NK-92 (cell line): ENCODE data around the gene WTIP.
"Not testable (repeated sequence)": the region's sequence is repeated elsewhere in the genome, so short reads cannot be mapped to it uniquely, and the experiment has no call there.

Experiments used
- DNase-seq: peaks from one replicate; lab custom pipeline; 2025; ENCODE audit not compliant: unreplicated experiment; lab: John Stamatoyannopoulos, UW

The WTIP gene

DNA sequence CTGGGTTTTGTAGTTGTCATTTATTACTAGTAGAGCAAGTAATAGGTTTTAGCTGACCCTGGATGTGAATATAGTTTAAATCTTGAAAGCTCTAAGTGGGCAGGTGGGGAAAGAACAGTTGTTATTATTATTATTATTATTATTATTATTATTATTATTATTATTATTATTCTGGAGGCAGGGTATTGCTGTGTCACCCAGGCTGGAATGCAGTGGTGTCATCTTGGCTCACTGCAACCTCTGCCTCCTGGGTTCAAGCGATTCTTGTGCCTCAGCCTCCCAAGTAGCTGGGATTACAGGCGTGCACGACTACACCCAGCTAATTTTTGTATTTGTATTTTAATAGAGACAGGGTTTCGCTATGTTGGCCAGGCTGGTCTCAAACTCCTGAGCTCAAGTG is 3.1 kb upstream of the WTIP start:
- not testable (repeated sequence) for DNase-seq

- no peak for DNase-seq
Observed at GRCh38 chr19:34479396-34479795, 2.2 kb upstream of the WTIP start.

- no peak for DNase-seq
Observed at GRCh38 chr19:34480491-34480890, 1.1 kb upstream of the WTIP start.

- DNase-seq, result no peak
Observed at GRCh38 chr19:34481861-34482379, 362 bp downstream of the WTIP start.

- DNase-seq, result no peak
Observed at GRCh38 chr19:34482380-34483250, 1.1 kb downstream of the WTIP start.

DNA sequence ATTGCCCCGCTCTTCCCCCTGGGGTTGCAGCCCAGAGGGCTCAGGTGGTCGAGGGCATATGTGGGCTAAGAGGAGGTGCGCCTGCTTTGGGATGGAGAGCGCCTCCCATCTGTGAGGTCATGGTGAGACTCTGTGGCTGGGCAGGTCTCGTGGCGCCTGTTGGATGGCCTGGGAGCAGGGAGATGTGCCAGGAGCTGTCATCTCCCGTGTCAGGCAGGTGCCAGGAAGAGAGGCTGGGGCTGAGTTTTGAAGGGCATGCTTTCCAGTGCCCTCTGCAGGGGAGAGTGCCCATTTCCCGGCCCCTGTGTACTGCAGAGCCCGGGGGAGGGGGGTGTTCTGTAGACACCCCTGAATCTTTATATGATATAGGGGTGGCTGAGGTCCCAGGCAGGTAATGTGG is 2.8 kb downstream of the WTIP start:
- DNase-seq, result no peak

GRCh38 chr19:34485831-34486230 is 4.3 kb downstream of the WTIP start:
- DNase-seq, result no peak

GRCh38 chr19:34487651-34488051 is 6.1 kb downstream of the WTIP start:
- DNase-seq, result no peak

- DNase-seq, result no peak
Observed at GRCh38 chr19:34489175-34489574, 7.6 kb downstream of the WTIP start.

DNA sequence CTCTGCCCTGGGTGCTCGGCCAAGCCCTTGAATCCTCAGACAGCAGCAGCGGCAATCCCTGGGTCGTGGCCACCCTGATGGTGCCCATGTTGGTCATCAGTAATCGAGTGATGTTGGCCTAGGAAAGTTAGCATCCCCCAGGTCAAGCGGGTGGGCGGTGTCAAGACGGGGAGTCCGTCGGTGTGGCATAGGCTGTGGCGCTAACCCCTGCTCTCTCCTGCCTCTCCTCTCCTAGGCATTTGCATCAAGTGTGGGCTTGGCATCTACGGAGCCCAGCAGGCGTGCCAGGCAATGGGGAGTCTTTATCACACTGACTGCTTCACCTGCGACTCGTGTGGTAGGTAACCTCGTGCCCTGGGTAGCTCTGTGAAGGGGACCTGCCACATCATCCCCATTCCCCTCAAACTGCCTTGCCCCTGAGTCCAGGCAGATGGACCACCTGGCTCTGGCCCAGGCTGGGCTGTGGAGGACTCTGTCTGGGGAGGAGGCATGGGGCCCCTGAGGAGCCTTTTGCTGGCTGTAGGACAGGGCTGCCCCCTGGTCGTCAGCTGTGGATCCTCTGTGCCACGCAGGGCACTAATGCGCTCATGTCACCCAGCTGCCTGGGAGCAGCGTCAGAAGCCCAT is 8.7 kb downstream of the WTIP start:
- DNase-seq, result no peak

GRCh38 chr19:34493038-34493648 is 11.6 kb downstream of the WTIP start:
- DNase-seq, result no peak

- DNase-seq, result no peak
Observed at GRCh38 chr19:34493649-34494044, 12.1 kb downstream of the WTIP start.

- no peak for DNase-seq
Observed at GRCh38 chr19:34494601-34495000, 13.0 kb downstream of the WTIP start.

DNA sequence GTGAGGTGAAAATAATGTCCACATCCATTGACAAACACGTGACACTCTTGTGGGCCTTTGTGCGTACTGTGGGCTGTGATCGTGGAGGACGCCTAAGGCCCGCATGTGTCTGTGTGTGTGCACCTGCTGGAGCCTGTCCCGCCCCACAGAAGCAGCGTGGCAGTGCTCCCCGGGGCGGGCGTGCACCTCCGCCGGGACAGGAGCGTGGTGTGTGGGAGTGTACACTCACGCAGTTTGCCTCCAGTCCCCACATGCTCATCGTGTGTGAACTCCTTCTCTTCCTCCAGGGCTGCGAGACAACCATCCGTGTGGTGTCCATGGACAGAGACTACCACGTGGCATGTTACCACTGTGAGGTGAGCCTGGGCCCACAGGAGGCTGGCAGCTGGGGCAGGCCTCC is 13.9 kb downstream of the WTIP start:
- DNase-seq, result no peak

GRCh38 chr19:34497112-34497805 is 15.7 kb downstream of the WTIP start:
- DNase-seq, result no peak

- no peak for DNase-seq
Observed at GRCh38 chr19:34499155-34499834, 17.7 kb downstream of the WTIP start.

- no peak for DNase-seq
Observed at GRCh38 chr19:34500656-34501120, 19.1 kb downstream of the WTIP start.

- DNase-seq, result no peak
Observed at GRCh38 chr19:34501339-34502320, 20.1 kb downstream of the WTIP start.
